HEK293T (cell line): Measurements from ENCODE around the gene SDR39U1.

ENCODE experiments used
- ARNT ChIP-seq: fragments of 450-650 bp; IDR thresholded peaks from 2 replicates; pipeline ENCODE4 v1.6.1; 2017; ENCODE audit warnings: mild to moderate bottlenecking
- BHLHE40 ChIP-seq: fragments of 450-650 bp; IDR thresholded peaks from 2 replicates; pipeline ENCODE4 v1.6.1; 2016; ENCODE audit warnings: mild to moderate bottlenecking, moderate library complexity, borderline replicate concordance
- CTBP1 ChIP-seq: fragments of 450-650 bp; IDR thresholded peaks from 2 replicates; pipeline ENCODE4 v1.6.1; 2016; ENCODE audit warnings: borderline replicate concordance
- FOXK2 ChIP-seq: fragments of 450-650 bp; IDR thresholded peaks from 2 replicates; pipeline ENCODE4 v1.6.1; 2016; ENCODE audit warnings: mild to moderate bottlenecking
- FOXM1 ChIP-seq: fragments of 450-650 bp; IDR thresholded peaks from 2 replicates; pipeline ENCODE4 v1.6.1; 2017; ENCODE audit warnings: mild to moderate bottlenecking, borderline replicate concordance
- LEF1 ChIP-seq: fragments of 450-650 bp; IDR thresholded peaks from 2 replicates; pipeline ENCODE4 v1.6.1; 2017; ENCODE audit warnings: mild to moderate bottlenecking, borderline replicate concordance
- NFRKB ChIP-seq: fragments of 450-650 bp; IDR thresholded peaks from 2 replicates; pipeline ENCODE4 v1.6.1; 2016; ENCODE audit warnings: mild to moderate bottlenecking, moderate library complexity
- PKNOX1 ChIP-seq: fragments of 450-650 bp; IDR thresholded peaks from 2 replicates; pipeline ENCODE4 v1.6.1; 2016
- SP1 ChIP-seq: fragments of 450-650 bp; IDR thresholded peaks from 2 replicates; pipeline ENCODE4 v1.6.1; 2017
- TARDBP ChIP-seq: fragments of 450-650 bp; IDR thresholded peaks from 2 replicates; pipeline ENCODE4 v1.6.1; 2016
- ZNF384 ChIP-seq: fragments of 450-650 bp; IDR thresholded peaks from 2 replicates; pipeline ENCODE4 v1.6.1; 2016

- no peak for TF ChIP-seq FOXK2
- TF ChIP-seq LEF1, result no peak
- no peak for TF ChIP-seq PKNOX1
- no peak for TF ChIP-seq SP1
- TF ChIP-seq ZNF384, result no peak
- TF ChIP-seq BHLHE40, result no peak
- no peak for TF ChIP-seq FOXM1
- TF ChIP-seq ARNT, result no peak
- no peak for TF ChIP-seq NFRKB
- no peak for TF ChIP-seq TARDBP
- no peak for TF ChIP-seq CTBP1
Observed at GRCh38 chr14:24416254-24416931, 26.2 kb downstream of the SDR39U1 start.
